MM.1S (cell line): ENCODE measurements around the gene CYP2D6.

ENCODE experiments used
- EZH2 ChIP-seq: fragments of 300-600 bp; sonication (generic); optimal IDR thresholded peaks from 2 replicates; pipeline ENCODE3; 2017; ENCODE audit warnings: low read depth, mild to moderate bottlenecking, antibody characterized with exemption, low read length, mixed read lengths
- EZH2phosphoT487 ChIP-seq: fragments of 300-600 bp; sonication (generic); IDR thresholded peaks from 2 replicates; pipeline ENCODE4 v1.6.1; 2018; ENCODE audit warnings: antibody characterized with exemption, low read length
- TF ChIP-seq, protein P1 (sequence below): fragments of 300-600 bp; sonication (generic); IDR thresholded peaks from 2 replicates; pipeline ENCODE4 v1.5.1; 2016; ENCODE audit warnings: antibody characterized with exemption, low read length, mixed read lengths

DNA sequence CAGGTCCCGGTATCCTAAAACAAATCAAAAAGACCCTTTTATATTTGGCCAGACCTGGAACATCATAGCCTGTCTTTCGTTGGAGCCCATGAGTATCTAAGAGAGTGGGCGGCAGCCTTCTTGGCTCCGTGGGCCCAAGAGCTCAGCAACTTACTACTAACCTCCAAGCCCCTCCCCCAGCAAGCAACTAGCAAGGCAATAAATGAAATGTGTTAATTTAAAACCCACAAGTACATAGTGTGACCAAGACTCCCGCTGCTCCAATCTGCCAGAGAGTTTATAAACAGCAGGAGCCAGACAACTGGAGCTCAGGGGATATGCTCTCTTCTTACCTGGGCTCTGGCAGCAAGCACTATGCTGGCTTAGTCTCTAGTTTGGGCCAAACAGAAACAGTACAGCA is 40.8 kb upstream of the CYP2D6 start:
- TF ChIP-seq, protein P1, sequence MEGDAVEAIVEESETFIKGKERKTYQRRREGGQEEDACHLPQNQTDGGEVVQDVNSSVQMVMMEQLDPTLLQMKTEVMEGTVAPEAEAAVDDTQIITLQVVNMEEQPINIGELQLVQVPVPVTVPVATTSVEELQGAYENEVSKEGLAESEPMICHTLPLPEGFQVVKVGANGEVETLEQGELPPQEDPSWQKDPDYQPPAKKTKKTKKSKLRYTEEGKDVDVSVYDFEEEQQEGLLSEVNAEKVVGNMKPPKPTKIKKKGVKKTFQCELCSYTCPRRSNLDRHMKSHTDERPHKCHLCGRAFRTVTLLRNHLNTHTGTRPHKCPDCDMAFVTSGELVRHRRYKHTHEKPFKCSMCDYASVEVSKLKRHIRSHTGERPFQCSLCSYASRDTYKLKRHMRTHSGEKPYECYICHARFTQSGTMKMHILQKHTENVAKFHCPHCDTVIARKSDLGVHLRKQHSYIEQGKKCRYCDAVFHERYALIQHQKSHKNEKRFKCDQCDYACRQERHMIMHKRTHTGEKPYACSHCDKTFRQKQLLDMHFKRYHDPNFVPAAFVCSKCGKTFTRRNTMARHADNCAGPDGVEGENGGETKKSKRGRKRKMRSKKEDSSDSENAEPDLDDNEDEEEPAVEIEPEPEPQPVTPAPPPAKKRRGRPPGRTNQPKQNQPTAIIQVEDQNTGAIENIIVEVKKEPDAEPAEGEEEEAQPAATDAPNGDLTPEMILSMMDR, result no peak
- TF ChIP-seq EZH2phosphoT487 (no peak), EZH2 (no peak)
